Lung (tissue), 12 donors: ENCODE results near the gene CHSY1. TPM values are rescaled to one million over a fixed set of nuclear protein-coding genes. Genes with fewer than 3 reads are reported as not detected.

Source experiments
- ATAC-seq: fragments of 200-7000 bp; cut with Tn5 transposase; one replicate; pipeline ENCODE4 v1.9.1; 2020; ENCODE audit warnings: moderate number of reproducible peaks; ENCODE audit not compliant: insufficient read depth, low FRiP score
- DNase-seq, 3 donors: peaks; one replicate each; pipeline ENCODE4 v3.0.0-alpha.2; 2013 to 2017
- H3K27ac ChIP-seq, 2 donors: one replicate each; pipeline ENCODE4 v1.5.1; 2013; ENCODE audit warnings: mild to moderate bottlenecking in 2 of 2, moderate library complexity in 2 of 2, control low read depth in 1 of 2, inconsistent platforms in 1 of 2, low read depth in 1 of 2, low read length in 1 of 2
- H3K27me3 ChIP-seq, 3 donors: one replicate each; pipeline ENCODE4 v1.5.1; 2013; ENCODE audit warnings: low read length in 2 of 3; ENCODE audit not compliant: control insufficient read depth in 3 of 3, insufficient read depth in 3 of 3
- H3K36me3 ChIP-seq, 4 donors: one replicate each; pipeline ENCODE4 v1.5.1; 2013; ENCODE audit warnings: low read length in 4 of 4, mild to moderate bottlenecking in 1 of 4, moderate library complexity in 1 of 4; ENCODE audit not compliant: control insufficient read depth in 4 of 4, insufficient read depth in 4 of 4
- H3K4me1 ChIP-seq, 5 donors: one replicate each; pipeline ENCODE4 v1.5.1; 2013; ENCODE audit warnings: low read length in 5 of 5, mild to moderate bottlenecking in 2 of 5, moderate library complexity in 1 of 5; ENCODE audit not compliant: control insufficient read depth in 5 of 5, insufficient read depth in 5 of 5
- H3K4me3 ChIP-seq: one replicate; pipeline ENCODE4 v1.5.1; 2013; ENCODE audit warnings: mild to moderate bottlenecking, control low read depth, moderate library complexity
- H3K9ac ChIP-seq, 2 donors: one replicate each; pipeline ENCODE4 v1.5.1; 2013; ENCODE audit warnings: low read length in 2 of 2, control low read depth in 1 of 2; ENCODE audit not compliant: insufficient read depth in 1 of 2
- H3K9me3 ChIP-seq, 4 donors: one replicate each; pipeline ENCODE4 v1.5.1; 2013; ENCODE audit warnings: low read length in 3 of 4, mild to moderate bottlenecking in 1 of 4, moderate library complexity in 1 of 4; ENCODE audit not compliant: control insufficient read depth in 4 of 4, insufficient read depth in 3 of 4
- WGBS, 2 donors: extraction: QIAGEN DNeasy Blood & Tissue Kit; methylation state at CpG; one replicate each; pipeline ENCODE4 v1.1.7; 2013; 5-methylcytosine and 5-hydroxymethylcytosine counted together
- polyA plus RNA-seq, 2 donors: library from polyadenylated mRNA; stranded (reverse); fragments of 200-250 nt; gene quantifications; one replicate each; pipeline ENCODE4 v1.2.1, GENCODE V29; 2013
- total RNA-seq, 2 donors: library from RNA; depleted of rRNA in 1 of 2; stranded (reverse); fragments of >200 nt in 1 of 2; gene quantifications; one replicate each; pipeline ENCODE4 v1.2.1, GENCODE V29; 2014 to 2021
- TF ChIP-seq, protein P1 (sequence below): IDR thresholded peaks from 2 replicates; pipeline ENCODE4 v1.5.1; 2012; ENCODE audit warnings: mild to moderate bottlenecking; ENCODE audit errors: control extremely low read depth, extremely low read depth
- donor health status: control.
- donor health status: control.
- donor health status: Bipolar disorder and iron deficiency.
- donor health status: healthy.
- donor health status: DM: yes; HTN: yes; CAD: no.

CHSY1 gene
- total and polyA plus RNA-seq, 4 donors, result 11.8 to 52.2 (median 30.4) TPM

GRCh38 chr15:101244889-101245668 lies 6.8 kb downstream of the CHSY1 start:
- Histone ChIP-seq H3K4me1 (peaks cover 24 to 52% (median 36%) of the 10 kb centered on the region in 5 donors), H3K9me3 (no peaks in the 10 kb centered on the region), H3K4me3 (no peak overlapping the region), H3K27ac (peak overlapping the region in 1 of 2 donors; percentile 8), H3K9ac (peak overlapping the region in 1 of 2 donors; percentile 36), H3K27me3 (no peaks in the 10 kb centered on the region), H3K36me3 (peaks cover 0 to 12% (median 4%) of the 10 kb centered on the region in 4 donors)
- DNase-seq (no peak), ATAC-seq (no peak)
- TF ChIP-seq, protein P1, sequence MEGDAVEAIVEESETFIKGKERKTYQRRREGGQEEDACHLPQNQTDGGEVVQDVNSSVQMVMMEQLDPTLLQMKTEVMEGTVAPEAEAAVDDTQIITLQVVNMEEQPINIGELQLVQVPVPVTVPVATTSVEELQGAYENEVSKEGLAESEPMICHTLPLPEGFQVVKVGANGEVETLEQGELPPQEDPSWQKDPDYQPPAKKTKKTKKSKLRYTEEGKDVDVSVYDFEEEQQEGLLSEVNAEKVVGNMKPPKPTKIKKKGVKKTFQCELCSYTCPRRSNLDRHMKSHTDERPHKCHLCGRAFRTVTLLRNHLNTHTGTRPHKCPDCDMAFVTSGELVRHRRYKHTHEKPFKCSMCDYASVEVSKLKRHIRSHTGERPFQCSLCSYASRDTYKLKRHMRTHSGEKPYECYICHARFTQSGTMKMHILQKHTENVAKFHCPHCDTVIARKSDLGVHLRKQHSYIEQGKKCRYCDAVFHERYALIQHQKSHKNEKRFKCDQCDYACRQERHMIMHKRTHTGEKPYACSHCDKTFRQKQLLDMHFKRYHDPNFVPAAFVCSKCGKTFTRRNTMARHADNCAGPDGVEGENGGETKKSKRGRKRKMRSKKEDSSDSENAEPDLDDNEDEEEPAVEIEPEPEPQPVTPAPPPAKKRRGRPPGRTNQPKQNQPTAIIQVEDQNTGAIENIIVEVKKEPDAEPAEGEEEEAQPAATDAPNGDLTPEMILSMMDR, result no peak
- WGBS, 2 donors, result 89 to 90% methylated on average over 14 of the region's 14 CpGs

- Histone ChIP-seq H3K36me3 (peaks cover 0 to 12% (median 4%) of the 10 kb centered on the region in 4 donors), H3K9me3 (no peaks in the 10 kb centered on the region), H3K4me3 (no peak overlapping the region), H3K9ac (peak overlapping the region in 1 of 2 donors; percentile 36), H3K27ac (peak overlapping the region in 1 of 2 donors; percentile 65), H3K4me1 (peaks cover 25 to 54% (median 42%) of the 10 kb centered on the region in 5 donors), H3K27me3 (no peaks in the 10 kb centered on the region)
- ATAC-seq (no peak), DNase-seq (no peak)
- 23 to 53% methylated on average over 7 of the region's 7 CpGs for WGBS, 2 donors
- TF ChIP-seq, protein P1, result no peak
Measured at GRCh38 chr15:101244036-101244781, 7.6 kb downstream of the CHSY1 start.

- peaks cover 0 to 12% (median 4%) of the 10 kb centered on the region in 4 donors for H3K36me3 ChIP-seq
- peak overlapping the region in 1 of 2 donors; percentile 56 for H3K27ac ChIP-seq
- DNase-seq (no peak), ATAC-seq (no peak)
- no peak overlapping the region for H3K9ac ChIP-seq
- H3K4me1 ChIP-seq, result peaks cover 24 to 61% (median 47%) of the 10 kb centered on the region in 5 donors
- H3K27me3 ChIP-seq, result no peaks in the 10 kb centered on the region
- no peak overlapping the region for H3K4me3 ChIP-seq
- H3K9me3 ChIP-seq, result no peaks in the 10 kb centered on the region
- WGBS, 2 donors, result 69 to 75% methylated on average over 9 of the region's 9 CpGs
- TF ChIP-seq, protein P1, result no peak
Measured at GRCh38 chr15:101243420-101243819, 8.4 kb downstream of the CHSY1 start.
